ENCODE measurements around the gene KIR3DL1.

DNA sequence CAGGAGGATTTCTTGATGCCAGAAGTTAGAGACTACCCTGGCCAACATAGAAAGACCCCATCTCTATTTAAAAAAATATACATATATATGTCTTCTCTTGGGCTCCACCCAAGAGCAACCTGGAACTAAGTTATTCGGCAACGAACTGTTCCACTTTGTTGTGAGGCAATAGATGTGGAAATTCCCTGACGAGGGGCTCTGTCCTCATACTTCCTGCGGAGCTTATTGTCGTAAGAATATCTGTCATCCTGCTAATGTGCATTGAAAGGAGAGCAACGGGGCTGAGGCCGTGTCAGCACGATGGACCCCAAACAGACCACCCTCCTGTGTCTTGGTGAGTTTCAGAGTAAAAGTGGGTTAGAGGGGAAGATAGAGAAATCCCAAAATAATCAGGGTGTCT is 57.7 kb downstream of the KIR3DL1 start, which contains the start of gene FCAR:
- TF ChIP-seq POLR2A (IDR thresholded peaks at IDR 0.05) = peak in 1 of 3 donors; percentile 25
- TF ChIP-seq, protein P1, sequence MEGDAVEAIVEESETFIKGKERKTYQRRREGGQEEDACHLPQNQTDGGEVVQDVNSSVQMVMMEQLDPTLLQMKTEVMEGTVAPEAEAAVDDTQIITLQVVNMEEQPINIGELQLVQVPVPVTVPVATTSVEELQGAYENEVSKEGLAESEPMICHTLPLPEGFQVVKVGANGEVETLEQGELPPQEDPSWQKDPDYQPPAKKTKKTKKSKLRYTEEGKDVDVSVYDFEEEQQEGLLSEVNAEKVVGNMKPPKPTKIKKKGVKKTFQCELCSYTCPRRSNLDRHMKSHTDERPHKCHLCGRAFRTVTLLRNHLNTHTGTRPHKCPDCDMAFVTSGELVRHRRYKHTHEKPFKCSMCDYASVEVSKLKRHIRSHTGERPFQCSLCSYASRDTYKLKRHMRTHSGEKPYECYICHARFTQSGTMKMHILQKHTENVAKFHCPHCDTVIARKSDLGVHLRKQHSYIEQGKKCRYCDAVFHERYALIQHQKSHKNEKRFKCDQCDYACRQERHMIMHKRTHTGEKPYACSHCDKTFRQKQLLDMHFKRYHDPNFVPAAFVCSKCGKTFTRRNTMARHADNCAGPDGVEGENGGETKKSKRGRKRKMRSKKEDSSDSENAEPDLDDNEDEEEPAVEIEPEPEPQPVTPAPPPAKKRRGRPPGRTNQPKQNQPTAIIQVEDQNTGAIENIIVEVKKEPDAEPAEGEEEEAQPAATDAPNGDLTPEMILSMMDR (IDR thresholded peaks at IDR 0.05 in 8 of 11, conservative IDR thresholded peaks at IDR 0.05 in 3 of 11) = no peak
